Islet precursor cell (in vitro differentiated cells): ENCODE data around the gene CPN1.
"Not testable (repeated sequence)": the region's sequence is repeated elsewhere in the genome, so short reads cannot be mapped to it uniquely, and the experiment has no call there.

Experiments used
- DNase-seq: peaks from one replicate; pipeline ENCODE4 v3.0.0-alpha.2; 2018

CPN1 gene

GRCh38 chr10:100081075-100082001 is at the start of gene CPN1:
CPN1 (minus strand) TSS chr10:100081869; CDS start chr10:100081625, 244 bp downstream.
- no peak for DNase-seq

GRCh38 chr10:100130831-100131230 is 49.2 kb upstream of the CPN1 start:
- DNase-seq, result no peak

DNA sequence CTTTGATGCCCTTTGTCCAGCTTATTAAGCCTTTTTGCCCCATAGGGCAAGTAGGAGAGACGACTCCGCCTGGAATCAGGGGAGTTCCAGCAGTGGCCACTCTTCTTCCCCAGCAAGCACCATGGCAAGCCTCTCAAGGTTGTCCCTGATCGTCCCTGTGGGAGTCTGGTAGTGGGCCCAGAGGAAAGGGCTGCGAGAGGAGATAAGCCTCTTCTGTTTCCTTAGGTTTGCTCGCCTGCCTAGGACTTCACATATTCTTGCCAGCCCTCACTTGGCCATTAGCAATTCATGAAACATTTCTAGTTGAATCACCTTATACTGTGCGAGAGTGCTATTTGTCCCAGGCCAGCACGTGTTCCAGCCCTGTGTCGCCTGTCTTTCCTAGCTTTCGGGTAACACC is 47.8 kb upstream of the CPN1 start:
- DNase-seq, result no peak

DNA sequence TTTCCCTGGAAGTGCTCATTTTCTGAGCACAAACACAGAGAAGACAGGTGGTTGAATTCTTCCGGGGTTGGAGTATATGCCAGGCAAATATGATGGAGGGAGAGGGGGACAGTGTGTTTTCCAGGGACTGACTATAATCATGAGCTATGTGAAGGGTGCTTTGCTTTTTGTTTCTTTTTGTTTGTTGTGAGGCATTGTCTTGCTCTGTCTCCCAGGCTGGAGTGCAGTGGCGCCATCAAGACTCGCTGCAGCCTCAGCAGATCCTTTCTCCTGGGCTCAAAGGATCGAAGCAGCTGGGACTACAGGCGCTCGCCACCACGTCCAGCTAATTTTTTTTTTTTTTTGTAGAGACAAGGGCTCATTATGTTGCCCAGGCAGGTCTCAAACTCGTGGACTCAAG is 47.3 kb upstream of the CPN1 start:
- no peak for DNase-seq

DNA sequence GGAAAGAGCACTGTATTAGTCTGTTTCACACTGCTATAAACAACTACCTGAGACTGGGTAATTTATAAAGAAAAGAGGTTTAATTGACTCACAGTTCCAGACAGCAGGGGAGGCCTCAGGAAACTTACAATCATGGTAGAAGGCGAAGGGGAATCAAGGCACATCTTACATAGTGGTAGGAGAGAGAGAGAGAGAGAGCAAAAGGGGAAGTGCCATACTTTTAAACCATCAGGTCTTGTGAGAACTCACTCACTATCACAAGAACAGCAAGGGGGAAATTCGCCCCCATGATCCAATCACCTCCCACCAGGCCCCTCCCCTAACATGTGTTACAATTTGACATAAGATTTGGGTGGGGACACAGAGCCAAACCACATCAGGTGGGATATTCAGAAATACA is 43.7 kb upstream of the CPN1 start:
- not testable (repeated sequence) for DNase-seq

DNA sequence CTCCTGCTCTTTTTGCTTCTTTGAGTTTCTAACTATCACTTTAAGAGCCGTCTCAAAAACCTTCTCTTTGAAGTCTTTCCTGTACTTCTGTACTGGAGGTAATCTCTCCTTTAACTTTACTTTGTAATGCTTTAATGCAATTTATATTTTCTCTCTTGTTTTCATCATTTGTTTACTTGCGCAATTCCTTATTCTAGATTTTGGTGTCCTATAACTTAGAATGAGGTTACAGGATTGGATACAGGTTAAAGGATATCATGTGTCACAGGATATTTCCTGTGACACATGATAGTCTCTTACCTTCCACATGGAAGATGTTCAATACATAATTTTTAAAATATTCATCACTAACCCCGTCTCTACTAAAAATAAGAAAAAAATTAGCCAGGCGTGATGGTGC is 42.4 kb upstream of the CPN1 start:
- DNase-seq, result no peak

- no peak for DNase-seq
These were observed 41.1 kb upstream of the CPN1 start for GRCh38 chr10:100122780-100123179.

DNA sequence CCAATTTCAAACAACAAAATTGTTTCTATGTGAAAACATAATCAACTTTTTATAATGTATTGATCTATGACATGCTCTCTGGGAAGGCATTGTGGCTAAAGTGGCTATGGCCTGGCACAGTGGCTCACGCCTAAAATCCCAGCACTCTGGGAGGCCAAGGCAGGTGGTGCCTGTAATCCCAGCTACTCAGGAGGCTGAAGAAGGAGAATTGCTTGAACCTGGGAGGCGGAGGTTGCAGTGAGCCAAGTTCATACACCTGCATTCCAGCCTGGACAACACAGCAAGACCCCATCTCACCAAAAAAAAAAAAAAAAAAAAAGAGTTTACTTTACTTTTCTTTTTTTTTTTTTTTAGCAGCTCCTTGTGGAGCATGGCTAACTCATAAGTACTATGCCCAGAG is 38.9 kb upstream of the CPN1 start:
- no peak for DNase-seq

GRCh38 chr10:100119726-100120125 is 38.1 kb upstream of the CPN1 start:
- no peak for DNase-seq

GRCh38 chr10:100114976-100115770 is 33.5 kb upstream of the CPN1 start:
- no peak for DNase-seq

GRCh38 chr10:100114460-100114859 is 32.8 kb upstream of the CPN1 start:
- DNase-seq, result no peak

DNA sequence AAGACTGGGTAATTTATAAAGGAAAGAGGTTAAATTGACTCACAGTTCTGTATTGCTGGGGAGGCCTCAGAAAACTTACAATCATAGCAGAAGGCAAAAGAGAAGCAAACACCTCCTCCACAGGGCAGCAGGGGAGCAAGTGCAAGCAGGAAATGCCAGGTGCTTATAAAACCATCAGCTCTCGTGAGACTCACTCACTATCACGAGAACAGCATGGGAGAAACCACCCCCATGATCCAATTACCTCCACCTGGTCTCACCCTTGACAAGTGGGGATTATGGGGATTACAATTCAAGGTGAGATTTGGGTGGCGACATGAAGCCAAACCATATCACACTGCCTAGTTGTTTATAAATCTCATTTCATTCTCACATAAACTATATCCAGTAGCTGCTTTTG is 28.0 kb upstream of the CPN1 start:
- no peak for DNase-seq

DNA sequence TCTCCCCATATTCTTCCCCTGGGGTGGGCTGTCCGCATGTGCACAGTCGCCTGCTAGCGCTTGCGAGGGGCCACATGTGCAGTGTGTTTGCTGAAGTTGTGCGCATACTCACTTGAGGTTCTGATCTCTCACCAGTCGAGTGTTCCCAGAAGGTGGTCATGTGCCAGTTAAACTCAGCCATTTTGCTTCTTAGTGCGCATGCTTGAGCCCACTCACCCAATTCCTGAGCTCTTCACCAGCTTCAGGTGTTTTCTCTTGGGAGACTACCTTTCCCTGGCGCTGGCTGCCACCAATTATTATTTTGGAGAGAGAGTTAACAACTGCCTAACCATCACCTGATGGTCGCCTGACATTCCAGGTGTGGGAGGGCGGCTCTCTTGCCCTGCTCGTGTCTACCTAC is 25.2 kb upstream of the CPN1 start:
- no peak for DNase-seq

DNA sequence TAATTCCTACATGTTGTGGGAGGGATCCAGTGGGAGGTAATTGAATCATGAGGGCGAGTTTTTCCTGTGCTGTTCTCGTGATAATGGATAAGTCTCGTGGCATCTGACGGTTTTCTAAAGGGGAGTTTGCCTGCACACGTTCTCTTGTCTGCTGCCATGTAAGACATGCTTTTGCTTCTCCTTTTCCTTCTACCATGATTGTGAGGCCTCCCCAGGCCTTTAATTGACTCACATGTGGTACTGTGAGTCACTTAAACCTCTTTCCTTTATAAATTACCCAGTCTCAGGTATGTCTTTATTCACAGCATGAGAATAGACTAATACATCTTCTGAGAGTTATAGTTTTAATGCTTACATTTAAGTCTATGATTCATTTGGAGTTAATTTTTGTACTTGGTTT is 22.6 kb upstream of the CPN1 start:
- no peak for DNase-seq

DNA sequence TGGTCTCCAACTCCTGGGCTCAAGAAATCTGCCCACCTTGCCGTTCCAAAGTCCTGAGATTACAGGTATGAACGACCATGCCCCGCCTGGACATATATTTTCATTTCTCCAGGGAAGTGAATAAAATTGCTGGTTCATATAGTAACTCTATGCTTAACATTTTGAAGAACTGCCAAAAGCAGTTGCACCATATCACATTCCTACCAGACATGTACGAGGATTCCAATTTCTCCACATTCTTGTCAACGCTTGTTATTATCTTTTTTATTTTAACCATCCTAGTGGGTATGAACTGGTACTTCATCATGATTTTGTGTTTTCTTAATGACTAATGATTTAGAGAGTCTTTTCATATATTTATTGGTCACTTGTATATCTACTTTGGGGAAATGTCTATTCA is 21.9 kb upstream of the CPN1 start:
- no peak for DNase-seq

DNA sequence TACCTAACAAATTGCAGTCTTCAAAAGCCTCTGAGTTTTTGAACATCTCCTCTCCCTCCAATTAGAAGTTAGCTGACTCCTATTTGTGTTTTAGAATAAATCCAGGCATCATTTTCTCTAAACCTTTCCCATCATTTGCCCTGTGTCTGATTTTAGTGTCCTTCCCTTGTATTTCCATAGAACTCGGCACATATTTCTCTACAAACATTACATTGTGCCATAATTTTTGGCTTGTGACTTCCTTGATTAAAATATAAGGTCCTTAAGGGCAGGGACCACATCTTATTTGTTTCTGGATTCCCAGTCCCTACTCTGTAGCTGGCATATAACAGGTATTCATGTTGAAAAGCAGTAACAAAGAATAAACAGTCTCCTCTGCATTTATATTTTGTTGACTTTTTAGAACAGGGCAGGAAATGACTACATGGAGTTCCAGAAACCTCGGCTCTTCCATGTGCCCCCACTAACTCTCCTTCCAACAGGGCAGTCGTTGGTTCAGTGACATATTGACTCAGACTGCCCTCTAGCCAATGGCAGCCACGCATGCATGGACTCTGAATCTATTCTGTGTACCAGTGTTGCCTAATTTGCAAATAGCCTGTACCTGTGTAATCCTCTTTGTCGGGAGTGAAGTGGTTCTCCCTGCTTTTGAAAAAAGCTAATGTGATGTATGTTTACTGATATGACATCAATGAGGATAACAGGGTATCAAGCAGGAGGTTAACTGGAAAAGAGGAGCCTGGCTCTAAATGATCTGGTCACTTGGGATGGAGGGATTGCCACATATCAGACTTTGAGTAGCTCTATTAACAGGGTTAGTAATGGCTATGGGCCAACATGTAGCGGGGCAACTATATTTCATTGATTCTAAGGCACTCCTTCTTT is 19.8 kb upstream of the CPN1 start:
- no peak for DNase-seq

GRCh38 chr10:100100651-100101184 is 19.0 kb upstream of the CPN1 start:
- no peak for DNase-seq

- no peak for DNase-seq
These were observed 7.6 kb upstream of the CPN1 start for GRCh38 chr10:100089241-100089640.

DNA sequence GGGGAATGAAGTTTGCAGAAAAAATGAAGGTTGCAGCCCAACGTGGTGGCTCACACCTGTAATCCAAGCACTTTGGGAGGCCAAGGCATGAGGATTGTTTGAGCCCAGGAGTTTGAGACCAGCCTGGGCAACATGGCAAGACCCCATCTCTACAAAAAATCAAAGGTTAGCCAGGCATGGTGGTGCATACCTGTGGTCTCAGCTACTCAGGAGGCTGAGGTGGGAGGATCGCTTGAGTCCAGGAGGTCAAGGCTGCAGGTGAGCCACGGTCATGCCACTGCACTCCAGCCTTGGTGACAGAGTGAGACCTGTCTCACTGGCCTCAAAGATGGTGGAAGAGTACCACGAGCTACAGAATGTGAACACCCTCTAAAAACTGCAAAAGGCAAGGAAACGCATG is 5.0 kb upstream of the CPN1 start:
- DNase-seq, result not testable (repeated sequence)

DNA sequence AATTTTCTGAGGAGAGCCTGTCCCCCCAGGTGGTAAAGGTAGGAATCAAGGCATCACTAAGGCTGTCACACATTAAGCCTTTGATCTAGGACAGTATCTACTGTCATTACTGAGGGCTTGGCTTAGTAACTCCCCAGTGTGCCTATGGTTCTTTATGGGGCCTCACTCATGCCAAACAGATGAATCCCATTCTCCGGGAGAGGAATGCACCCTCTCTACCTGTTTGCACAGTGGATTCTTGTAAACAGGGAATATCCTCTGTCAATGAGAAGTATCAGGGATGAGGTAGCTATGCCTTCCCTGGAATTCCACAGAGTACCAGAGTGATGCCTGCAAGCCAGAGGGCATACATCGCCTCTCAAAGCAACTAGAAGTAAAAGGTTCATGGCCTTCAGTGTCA is 3.9 kb upstream of the CPN1 start:
- DNase-seq, result no peak

DNA sequence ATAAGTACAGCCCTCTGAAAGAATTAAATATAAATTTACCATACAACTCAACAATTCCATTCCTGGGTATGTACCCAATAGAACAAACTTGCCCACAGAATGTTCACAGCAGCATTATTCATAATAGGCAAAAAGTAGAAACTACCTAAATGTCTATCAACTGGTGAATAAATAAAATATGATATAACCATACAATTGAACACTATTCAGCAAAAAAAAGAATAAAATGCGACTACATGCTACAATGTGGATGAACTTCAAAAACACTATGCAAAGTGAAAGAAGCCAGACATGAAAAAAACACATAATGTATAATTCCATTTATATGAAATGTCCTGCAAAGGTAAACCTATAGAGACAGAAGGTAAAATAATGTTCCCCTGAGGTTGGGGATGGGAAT is 2.0 kb upstream of the CPN1 start:
- DNase-seq, result no peak

- not testable (repeated sequence) for DNase-seq
These were observed 607 bp upstream of the CPN1 start for GRCh38 chr10:100082276-100082675.

GRCh38 chr10:100076750-100077149 is 4.9 kb downstream of the CPN1 start:
- DNase-seq, result no peak
